Measurements from ENCODE around the gene SASH1. TPM values are rescaled to one million over a fixed set of nuclear protein-coding genes. Genes with fewer than 3 reads are reported as not detected.

The SASH1 gene
- total and polyA plus RNA-seq, 2 of the 8 experiments (the other 6 are each of a cell fraction or from before 2014, with no cell fraction given): 6.0 to 20.2 TPM

GRCh38 chr6:148534871-148535270, 192.2 kb downstream of the SASH1 start:
- H2BK12ac ChIP-seq (ENCODE audit: low read depth, low read length): no peak overlapping the region
- no peaks in the 10 kb centered on the region for H3K79me2 ChIP-seq (ENCODE audit: control insufficient read depth in 1 of 2, insufficient read depth in 2 of 2, low read length in 2 of 2)
- no peaks in the 10 kb centered on the region for H3K9me3 ChIP-seq (ENCODE audit: insufficient read depth in 2 of 2, low read depth in 1 of 2, low read length in 1 of 2)
- no peak overlapping the region for H2AK5ac ChIP-seq (ENCODE audit: low read depth, low read length)
- POLR2A ChIA-PET (ENCODE audit: partially characterized antibody): no interaction called here
- H3K23me2 ChIP-seq (ENCODE audit: low read depth, low read length): no peaks in the 10 kb centered on the region
- no peak overlapping the region for H4K91ac ChIP-seq (replicated peaks; ENCODE audit: insufficient read length, low read length)
- no peak overlapping the region for H3K56ac ChIP-seq (replicated peaks; ENCODE audit: insufficient read length, low read depth, low read length)
- peaks cover 0 to 1% of the 10 kb centered on the region in 2 experiments for H4K20me1 ChIP-seq (replicated peaks in 1 of 2; ENCODE audit: control insufficient read depth in 1 of 2, insufficient read depth in 2 of 2, low read length in 2 of 2)
- no peak overlapping the region for H3K18ac ChIP-seq (ENCODE audit: extremely low read depth, low read length)
- H3K14ac ChIP-seq (ENCODE audit: insufficient read length): no peak overlapping the region
- peaks cover 16 to 49% (median 37%) of the 10 kb centered on the region in 4 experiments for H3K36me3 ChIP-seq (ENCODE audit: control insufficient read depth in 2 of 4, insufficient read depth in 4 of 4, low read length in 3 of 4)
- TF ChIP-seq CREB1 (IDR thresholded peaks at IDR 0.05): no peak
- no peak overlapping the region for H2BK5ac ChIP-seq (ENCODE audit: low read depth, low read length)
- no peak overlapping the region for H3K27ac ChIP-seq (ENCODE audit: low read depth, low read length)
- no peak overlapping the region for H3K23ac ChIP-seq (ENCODE audit: insufficient read length)
- H3K4me3 ChIP-seq (ENCODE audit: extremely low read depth in 1 of 4, insufficient read depth in 2 of 4, low read depth in 3 of 4, low read length in 4 of 4): no peak overlapping the region
- no peak overlapping the region for H3K4ac ChIP-seq (replicated peaks; ENCODE audit: insufficient read length, low read depth, low read length)
- H2AFZ ChIP-seq (ENCODE audit: low read length): no peak overlapping the region
- DNase-seq (ENCODE audit: low read depth in 1 of 2, low spot score in 2 of 2) (no peak), FAIRE-seq (no peak)
- no peak overlapping the region for H4K5ac ChIP-seq (ENCODE audit: insufficient read length, low read depth, low read length)
- 93% methylated on average over 6 of the region's 6 CpGs; no CpG with 5 or more reads in 1 of the 2 experiments for WGBS, 2 experiments (ENCODE audit: extremely low coverage in 1 of 2, insufficient coverage in 1 of 2, insufficient read length in 1 of 2, insufficient replicate concordance in 2 of 2, low coverage in 1 of 2, low lambda C conversion rate in 2 of 2, missing lambda C conversion rate in 1 of 2)
- H3K4me1 ChIP-seq (replicated peaks in 1 of 4; ENCODE audit: control insufficient read depth in 3 of 4, insufficient read depth in 4 of 4, low read length in 3 of 4): peaks cover 0 to 12% (median 5%) of the 10 kb centered on the region in 4 experiments; a peak in 6 of 7 replicates
- no peak overlapping the region for H2BK15ac ChIP-seq (ENCODE audit: low read length)
- CTCF ChIA-PET (ENCODE audit: partially characterized antibody): interaction anchor here (0.6 to 2.8 kb wide), 7 partner anchors 11 to 605 kb away, joined by 3 to 7 read pairs (median 4); no protein-coding TSS in a partner anchor
- H3K27me3 ChIP-seq (replicated peaks in 1 of 4; ENCODE audit: control insufficient read depth in 3 of 4, extremely low read depth in 1 of 4, insufficient read depth in 3 of 4, low read length in 3 of 4): no peaks in the 10 kb centered on the region
- no peak overlapping the region for H3K4me2 ChIP-seq (ENCODE audit: insufficient read depth in 1 of 2, low read depth in 2 of 2, low read length in 2 of 2)
- no peaks in the 10 kb centered on the region for H3K79me1 ChIP-seq (ENCODE audit: low read depth, low read length)
- H2BK120ac ChIP-seq (replicated peaks; ENCODE audit: low read depth, low read length): no peak overlapping the region
- no peak overlapping the region for H3K9ac ChIP-seq (replicated peaks in 1 of 4; ENCODE audit: extremely low read depth in 1 of 4, low read depth in 3 of 4, low read length in 3 of 4)
- H4K8ac ChIP-seq (ENCODE audit: extremely low read depth, insufficient read depth, low read length): no peak overlapping the region
- no peak overlapping the region for H2BK20ac ChIP-seq (ENCODE audit: low read length)

All from H1 (cell line).